Activated CD8-positive, alpha-beta T cell treated with anti-CD3 and anti-CD28 coated beads for 36 hours (primary cell): ENCODE data around the gene RFX8. TPM values are rescaled to one million over a fixed set of nuclear protein-coding genes. Genes with fewer than 3 reads are reported as not detected.

Source experiments
- ATAC-seq: fragments of 200-7000 bp; cut with Tn5 transposase; one replicate; pipeline ENCODE4 v1.10.0; 2021; ENCODE audit warnings: mild to moderate bottlenecking, moderate library complexity
- CTCF ChIA-PET: fragments of 350-600 bp; sonication (Branson Sonifier 250); formaldehyde crosslinking; loops from one replicate; lab custom pipeline; 2021; ENCODE audit warnings: antibody characterized with exemption; lab: Charles Lee
- POLR2A ChIA-PET: fragments of 350-600 bp; sonication (Branson Sonifier 250); formaldehyde crosslinking; loops from one replicate; lab custom pipeline; 2021; ENCODE audit warnings: antibody characterized with exemption; lab: Charles Lee
- DNase-seq: peaks from one replicate; pipeline ENCODE4 v3.0.0-alpha.2; 2020
- H3K27ac Mint-ChIP-seq: one replicate; pipeline ENCODE4 v1.8.0; 2021; ENCODE audit warnings: mild to moderate bottlenecking, mixed read lengths
- H3K27me3 Mint-ChIP-seq: one replicate; pipeline ENCODE4 v1.8.0; 2021; ENCODE audit warnings: mixed read lengths
- H3K36me3 Mint-ChIP-seq: one replicate; pipeline ENCODE4 v1.8.0; 2021; ENCODE audit warnings: low read depth, mixed read lengths
- H3K4me1 Mint-ChIP-seq: one replicate; pipeline ENCODE4 v1.8.0; 2021; ENCODE audit warnings: low read depth, mixed read lengths
- H3K4me3 Mint-ChIP-seq: one replicate; pipeline ENCODE4 v1.8.0; 2021; ENCODE audit warnings: mild to moderate bottlenecking, moderate library complexity, mixed read lengths
- H3K9me3 Mint-ChIP-seq: one replicate; pipeline ENCODE4 v1.8.0; 2021; ENCODE audit warnings: mixed read lengths
- CTCF ChIP-seq: fragments of 200-600 bp; IDR thresholded peaks from one replicate; pipeline ENCODE4 v1.8.0; 2022; ENCODE audit warnings: antibody characterized with exemption, mild to moderate bottlenecking
- intact Hi-C: fragments of 100-400 bp; cut with micrococcal nuclease; formaldehyde crosslinking; loops from one replicate; pipeline ENCODE4 v1.10.0; 2022
- total RNA-seq, 2 experiments: library from RNA; stranded (reverse); gene quantifications; one replicate each; pipeline ENCODE4 v1.2.3, GENCODE V29; 2021

Gene RFX8
- total RNA-seq = under 1 TPM in 1 of 2 experiments, not detected in 1; 0.18 TPM

- Mint-ChIP-seq H3K9me3 (no peaks in the 10 kb centered on the region), H3K27ac (peak within 1 kb of the TSS; percentile 78), H3K27me3 (peaks cover 8% of the 10 kb centered on the region), H3K4me3 (peak within 1 kb of the TSS; percentile 77), H3K36me3 (no peaks in the 10 kb centered on the region), H3K4me1 (peaks cover 11% of the 10 kb centered on the region)
- peak; percentile 94 for ATAC-seq
- intact Hi-C loops = no loop called here
- TF ChIP-seq CTCF = no peak
- ChIA-PET POLR2A (interaction anchor here (0.7 to 1.4 kb wide), 5 partner anchors 11 to 530 kb away, joined by 3 to 4 read pairs (median 3); no protein-coding TSS in a partner anchor), CTCF (interaction anchor here (0.7 to 2.9 kb wide), 7 partner anchors 56 to 356 kb away, joined by 3 to 10 read pairs (median 5); no protein-coding TSS in a partner anchor)
- DNase-seq = peak; percentile 84
Observed at GRCh38 chr2:101474731-101475384, at the start of gene RFX8. Gene RFX8 (minus strand): TSS chr2:101475112. CDS start chr2:101466848, 8,264 bp downstream.

- CTCF ChIA-PET = no interaction called here
- Mint-ChIP-seq H3K9me3 (peaks cover 4% of the 10 kb centered on the region), H3K4me1 (peaks cover 16% of the 10 kb centered on the region), H3K4me3 (no peak overlapping the region), H3K27ac (no peak overlapping the region), H3K36me3 (no peaks in the 10 kb centered on the region), H3K27me3 (no peaks in the 10 kb centered on the region)
- no peak for TF ChIP-seq CTCF
- ATAC-seq (no peak), DNase-seq (no peak)
- intact Hi-C loops = no loop called here
- POLR2A ChIA-PET = no interaction called here
Observed at GRCh38 chr2:101521487-101521886, 46.6 kb upstream of the RFX8 start.

- POLR2A ChIA-PET = interaction anchor here (1.3 kb wide), 1 partner anchor 21 kb away, joined by 3 read pairs; no protein-coding TSS in a partner anchor
- peaks cover 17% of the 10 kb centered on the region for H3K4me1 Mint-ChIP-seq
- CTCF ChIA-PET = no interaction called here
- peaks cover 6% of the 10 kb centered on the region for H3K9me3 Mint-ChIP-seq
- no peak overlapping the region for H3K4me3 Mint-ChIP-seq
- intact Hi-C loops = no loop called here
- no peak for ATAC-seq
- no peaks in the 10 kb centered on the region for H3K27me3 Mint-ChIP-seq
- no peaks in the 10 kb centered on the region for H3K36me3 Mint-ChIP-seq
- no peak overlapping the region for H3K27ac Mint-ChIP-seq
- no peak for TF ChIP-seq CTCF
- DNase-seq = no peak
Observed at GRCh38 chr2:101520246-101520645, 45.3 kb upstream of the RFX8 start.

- CTCF ChIA-PET = no interaction called here
- intact Hi-C loops = no loop called here
- no peaks in the 10 kb centered on the region for H3K27me3 Mint-ChIP-seq
- H3K4me1 Mint-ChIP-seq = peaks cover 17% of the 10 kb centered on the region
- ATAC-seq (no peak), DNase-seq (no peak)
- POLR2A ChIA-PET = no interaction called here
- H3K36me3 Mint-ChIP-seq = no peaks in the 10 kb centered on the region
- no peak for TF ChIP-seq CTCF
- no peak overlapping the region for H3K27ac Mint-ChIP-seq
- H3K4me3 Mint-ChIP-seq = no peak overlapping the region
- peaks cover 10% of the 10 kb centered on the region for H3K9me3 Mint-ChIP-seq
Observed at GRCh38 chr2:101518578-101519492, 43.9 kb upstream of the RFX8 start.
